K562 (cell line): ENCODE results near the gene PYGO2. TPM values are rescaled to one million over a fixed set of nuclear protein-coding genes. Genes with fewer than 3 reads are reported as not detected.
A peak's percentile ranks its signal among the peaks of the same experiment; 100 is the strongest.

Experiments used
- DACH1 ChIP-seq: fragments of 450-650 bp; IDR thresholded peaks from 2 replicates; pipeline ENCODE4 v1.6.1; 2018; ENCODE audit not compliant: partially characterized antibody
- ETV1 ChIP-seq: fragments of 450-650 bp; conservative IDR thresholded peaks from 2 replicates; pipeline ENCODE4 v1.6.1; 2016; ENCODE audit warnings: missing genetic modification characterization, control low read depth, low read depth, missing compliant biosample characterization
- HNRNPLL ChIP-seq: fragments of 200-400 bp; formaldehyde crosslinking; IDR thresholded peaks from 2 replicates; pipeline ENCODE4 v1.6.1; 2017; ENCODE audit warnings: low read length, low read depth, mild to moderate bottlenecking; ENCODE audit not compliant: poor library complexity, severe bottlenecking
- IFI16 ChIP-seq: fragments of 250-450 bp; sonication (Bioruptor Pico); IDR thresholded peaks from 2 replicates; pipeline ENCODE4 v2.1.2; 2022; ENCODE audit warnings: mild to moderate bottlenecking, inconsistent platforms
- JUND ChIP-seq, 2 experiments: IDR thresholded peaks; 2 replicates in 1 of 2; 3 replicates in 1 of 2; pipeline ENCODE4 v1.6.1; 2011; ENCODE audit warnings: borderline replicate concordance in 2 of 2, low read depth in 2 of 2, low read length in 2 of 2, improper control_type of control experiment in 1 of 2, missing biosample characterization in 1 of 2, missing genetic modification characterization in 1 of 2, missing genetic modification reagents in 1 of 2
- MNT ChIP-seq, 2 experiments: fragments of 450-650 bp; conservative IDR thresholded peaks; 2 replicates each; pipeline ENCODE4 v1.6.1; 2017; ENCODE audit warnings: mild to moderate bottlenecking in 2 of 2, moderate library complexity in 2 of 2
- MXI1 ChIP-seq: IDR thresholded peaks from 2 replicates; pipeline ENCODE4 v1.6.1; 2011; ENCODE audit warnings: low read depth, mild to moderate bottlenecking, improper control_type of control experiment, low read length
- MYNN ChIP-seq, 2 experiments: sonication (generic); formaldehyde crosslinking in 1 of 2; IDR thresholded peaks; 2 replicates each; pipeline versions ENCODE4 v1.5.0 to v1.6.1; 2016 to 2020; ENCODE audit warnings: antibody characterized with exemption in 1 of 2, missing genetic modification reagents in 1 of 2
- NBN ChIP-seq: fragments of 450-650 bp; IDR thresholded peaks from 2 replicates; pipeline ENCODE4 v1.6.1; 2016; ENCODE audit warnings: low read depth, mild to moderate bottlenecking
- NCOA6 ChIP-seq: fragments of 450-650 bp; IDR thresholded peaks from 2 replicates; pipeline ENCODE4 v1.6.1; 2017; ENCODE audit warnings: mild to moderate bottlenecking
- RBM34 ChIP-seq: fragments of 200-400 bp; formaldehyde crosslinking; IDR thresholded peaks from 2 replicates; pipeline ENCODE4 v1.6.1; 2018; ENCODE audit warnings: low read length, borderline replicate concordance; ENCODE audit not compliant: insufficient read depth
- TEAD1 ChIP-seq, 2 experiments: fragments of 450-650 bp in 1 of 2; sonication (generic) in 1 of 2; formaldehyde crosslinking; IDR thresholded peaks; 2 replicates each; pipeline versions ENCODE4 v1.4.0 to v1.8.0; 2020 to 2022; ENCODE audit warnings: mild to moderate bottlenecking in 2 of 2, missing genetic modification reagents in 1 of 2
- WHSC1 ChIP-seq: IDR thresholded peaks from one replicate; pipeline ENCODE4 v1.6.1; 2012; ENCODE audit warnings: low read length, control low read depth, inconsistent platforms
- YBX1 ChIP-seq: fragments of 450-650 bp; IDR thresholded peaks from 2 replicates; pipeline ENCODE4 v1.7.1; 2016; ENCODE audit warnings: mild to moderate bottlenecking
- ZBED1 ChIP-seq: IDR thresholded peaks from 2 replicates; pipeline ENCODE4 v1.6.1; 2014
- ZKSCAN8 ChIP-seq: fragments of 200-800 bp; sonication (Bioruptor generic); IDR thresholded peaks from 2 replicates; pipeline ENCODE4 v1.6.1; 2016; ENCODE audit warnings: missing genetic modification characterization, missing compliant biosample characterization
- ZNF316 ChIP-seq: fragments of 450-650 bp; IDR thresholded peaks from 2 replicates; pipeline ENCODE4 v1.6.1; 2016
- ZNF436 ChIP-seq: fragments of 250-450, 450-650 bp; sonication (Bioruptor Pico); formaldehyde crosslinking; IDR thresholded peaks from 2 replicates; pipeline ENCODE4 v1.7.0; 2020; ENCODE audit warnings: mild to moderate bottlenecking
- ZNF518B ChIP-seq: fragments of 250-450 bp; sonication (Bioruptor Pico); IDR thresholded peaks from 2 replicates; pipeline ENCODE4 v1.5.0; 2021; ENCODE audit warnings: mild to moderate bottlenecking, moderate library complexity
- ZNF57 ChIP-seq: fragments of 450-650 bp; formaldehyde crosslinking; IDR thresholded peaks from 2 replicates; pipeline ENCODE4 v1.4.0; 2020; ENCODE audit warnings: mild to moderate bottlenecking, moderate library complexity
- polyA plus RNA-seq, 8 experiments: library from polyadenylated mRNA; depleted of rRNA in 4 of 8; stranded (reverse) in 5 of 8; unstranded in 3 of 8; fragments of >200 nt; fragmentation: Nextera tagmentation in 2 of 8; fragmentation: Illumina TruSeq in 1 of 8; extraction: Ambion mirVana in 2 of 8; extraction: Trizol in 1 of 8; gene quantifications; 2 replicates each; pipeline versions ENCODE4 v1.2.1 to v1.2.3, GENCODE V29; 2011 to 2014; ENCODE audit warnings: inconsistent platforms in 1 of 8, missing spikeins in 1 of 8
- total RNA-seq, 7 experiments: library from RNA; depleted of rRNA in 6 of 7; stranded (reverse); fragments of >200 nt in 6 of 7; fragmentation: Illumina TruSeq in 2 of 7; extraction: Trizol in 2 of 7; gene quantifications; 2 replicates each; pipeline versions ENCODE4 v1.2.1 to v1.2.3, GENCODE V29; 2011 to 2021; ENCODE audit warnings: low replicate concordance in 1 of 7

Gene PYGO2
- total and polyA plus RNA-seq, 9 of the 15 experiments (the other 6 are each of a cell fraction or from before 2014, with no cell fraction given) = 8.3 to 36.2 (median 18.2) TPM

- no peak for TF ChIP-seq ZKSCAN8 (CRISPR knock-in tag)
- peak; percentile 62 for TF ChIP-seq ZNF316
- peak; percentile 84 for TF ChIP-seq JUND (IDR thresholded peaks at IDR 0.05; ENCODE audit: borderline replicate concordance, low read depth, low read length)
- TF ChIP-seq JUND (tag; IDR thresholded peaks at IDR 0.05; ENCODE audit: borderline replicate concordance, low read depth, low read length) = peak; percentile 37; the same call in 1 of the 3 replicates
- TF ChIP-seq NBN = no peak
- no peak for TF ChIP-seq NCOA6
- no peak for TF ChIP-seq ZNF518B (CRISPR knock-in tag)
- no peak for TF ChIP-seq IFI16 (CRISPR knock-in tag)
- TF ChIP-seq RBM34 = no peak
- TF ChIP-seq HNRNPLL = no peak
- TF ChIP-seq MXI1 = no peak
- TF ChIP-seq TEAD1 (CRISPR knock-in tag; IDR thresholded peaks at IDR 0.05) = no peak
- no peak for TF ChIP-seq YBX1
- no peak for TF ChIP-seq ZNF57 (CRISPR knock-in tag)
- TF ChIP-seq WHSC1 = no peak
- TF ChIP-seq DACH1 = no peak
- TF ChIP-seq ZNF436 (CRISPR knock-in tag) = no peak
- TF ChIP-seq MNT (conservative IDR thresholded peaks at IDR 0.05) = no peak
- TF ChIP-seq MYNN (IDR thresholded peaks at IDR 0.05) = no peak
- no peak for TF ChIP-seq MYNN (CRISPR knock-in tag; IDR thresholded peaks at IDR 0.05)
- TF ChIP-seq ETV1 (tag) = no peak
- TF ChIP-seq ZBED1 = no peak
These were observed 31.4 kb upstream of the PYGO2 start (continued) for GRCh38 chr1:154992721-154993571.
